Measurements from ENCODE around the gene KRT83. TPM values are rescaled to one million over a fixed set of nuclear protein-coding genes. Genes with fewer than 3 reads are reported as not detected.

The KRT83 gene
- total RNA-seq, 1 experiment from 2014 or later = not detected

GRCh38 chr12:52323416-52324152 lies 2.4 kb upstream of the KRT83 start:
- H3K4me2 ChIP-seq (ENCODE audit: insufficient read depth, insufficient read length, low read length) = no peak overlapping the region

More at GRCh38 chr12:52323416-52324152, 2.4 kb upstream of the KRT83 start:
- no peak overlapping the region for H3K4ac ChIP-seq (ENCODE audit: low read depth, low read length)
- no peak overlapping the region for H2BK20ac ChIP-seq (ENCODE audit: low read depth, low read length, poor library complexity, severe bottlenecking)
- H2BK15ac ChIP-seq (ENCODE audit: low read depth, low read length) = no peak overlapping the region
- Mint-ChIP-seq H3K27me3 (ENCODE audit: low read depth) (peaks cover 36% of the 10 kb centered on the region), H3K9me3 (no peaks in the 10 kb centered on the region), H3K4me3 (no peak overlapping the region), H3K4me1 (peaks cover 5 to 8% of the 10 kb centered on the region in 2 experiments; a peak in 2 of 4 replicates), H3K36me3 (ENCODE audit: insufficient read depth in 1 of 3, low read depth in 3 of 3) (no peaks in the 10 kb centered on the region), H3K27ac (no peak overlapping the region; a peak in 1 of 7 replicates)
- H4K91ac ChIP-seq (ENCODE audit: insufficient read length, low read depth, low read length) = no peak overlapping the region
- TF ChIP-seq, protein P1, sequence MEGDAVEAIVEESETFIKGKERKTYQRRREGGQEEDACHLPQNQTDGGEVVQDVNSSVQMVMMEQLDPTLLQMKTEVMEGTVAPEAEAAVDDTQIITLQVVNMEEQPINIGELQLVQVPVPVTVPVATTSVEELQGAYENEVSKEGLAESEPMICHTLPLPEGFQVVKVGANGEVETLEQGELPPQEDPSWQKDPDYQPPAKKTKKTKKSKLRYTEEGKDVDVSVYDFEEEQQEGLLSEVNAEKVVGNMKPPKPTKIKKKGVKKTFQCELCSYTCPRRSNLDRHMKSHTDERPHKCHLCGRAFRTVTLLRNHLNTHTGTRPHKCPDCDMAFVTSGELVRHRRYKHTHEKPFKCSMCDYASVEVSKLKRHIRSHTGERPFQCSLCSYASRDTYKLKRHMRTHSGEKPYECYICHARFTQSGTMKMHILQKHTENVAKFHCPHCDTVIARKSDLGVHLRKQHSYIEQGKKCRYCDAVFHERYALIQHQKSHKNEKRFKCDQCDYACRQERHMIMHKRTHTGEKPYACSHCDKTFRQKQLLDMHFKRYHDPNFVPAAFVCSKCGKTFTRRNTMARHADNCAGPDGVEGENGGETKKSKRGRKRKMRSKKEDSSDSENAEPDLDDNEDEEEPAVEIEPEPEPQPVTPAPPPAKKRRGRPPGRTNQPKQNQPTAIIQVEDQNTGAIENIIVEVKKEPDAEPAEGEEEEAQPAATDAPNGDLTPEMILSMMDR (conservative IDR thresholded peaks at IDR 0.05) = no peak
- no peak overlapping the region for H2AFZ ChIP-seq (ENCODE audit: low read length)
- no peak overlapping the region for H2AK5ac ChIP-seq (ENCODE audit: insufficient read length, low read length)
- DNase-seq = no peak
- H4K5ac ChIP-seq (ENCODE audit: insufficient read length, low read depth, low read length) = no peak overlapping the region
- no peak overlapping the region for H3K27ac ChIP-seq (ENCODE audit: insufficient read length, low read depth, low read length)
- 0 out of 2 replicates have a peak, but pooled peaks cover 2% of the 10 kb centered on the region for H3K4me1 ChIP-seq (ENCODE audit: insufficient read depth, low read length)
- H3K23ac ChIP-seq (ENCODE audit: insufficient read length, low read depth, low read length) = no peak overlapping the region
- H3K18ac ChIP-seq (ENCODE audit: insufficient read length, low read depth, low read length) = no peak overlapping the region
- no peaks in the 10 kb centered on the region for H3K23me2 ChIP-seq (ENCODE audit: insufficient read length, low read depth, low read length, poor library complexity, severe bottlenecking)
- no peaks in the 10 kb centered on the region for H3K9me3 ChIP-seq (ENCODE audit: control insufficient read depth, low read depth, low read length)
- no peaks in the 10 kb centered on the region for H3K79me2 ChIP-seq (ENCODE audit: insufficient read depth, low read length)
- no peaks in the 10 kb centered on the region for H3K79me1 ChIP-seq (ENCODE audit: insufficient read depth, low read depth, low read length, poor library complexity, severe bottlenecking)
- H2BK12ac ChIP-seq (ENCODE audit: insufficient read length, low read depth, low read length) = no peak overlapping the region
- no peak overlapping the region for H3T11ph ChIP-seq (ENCODE audit: low read length)
- H3K9ac ChIP-seq (ENCODE audit: extremely low read depth, insufficient read length, low read length) = no peak overlapping the region
- H3K14ac ChIP-seq (ENCODE audit: insufficient read depth, low read length) = no peak overlapping the region
- H3K56ac ChIP-seq (ENCODE audit: insufficient read length, low read depth, low read length) = no peak overlapping the region
- H2BK120ac ChIP-seq (ENCODE audit: low read depth, low read length, poor library complexity, severe bottlenecking) = no peak overlapping the region
- H2BK5ac ChIP-seq (ENCODE audit: insufficient read length, low read length) = no peak overlapping the region
- H3K27me3 ChIP-seq (ENCODE audit: insufficient read depth, low read length) = no peaks in the 10 kb centered on the region
- H4K20me1 ChIP-seq (ENCODE audit: control insufficient read depth, insufficient read depth, insufficient read length) = no peaks in the 10 kb centered on the region
- no peak overlapping the region for H4K8ac ChIP-seq (replicated peaks; ENCODE audit: insufficient read length, low read depth, low read length)
- no CpG with 5 or more reads among the region's 10 CpGs for WGBS (ENCODE audit: extremely low coverage, insufficient read length, low lambda C conversion rate)
